MM.1S (cell line): ENCODE results near the gene SHBG.
A peak's percentile ranks its signal among the peaks of the same experiment; 100 is the strongest.

Source experiments
- DNase-seq: peaks from one replicate; pipeline ENCODE4 v3.0.0-alpha.2; 2015
- H2AFZ ChIP-seq: fragments of 300-600 bp; sonication (generic); 2 replicates; pipeline ENCODE4 v1.6.0; 2016; ENCODE audit warnings: antibody characterized with exemption, low read length
- H3F3A ChIP-seq: fragments of 300-600 bp; sonication (generic); 2 replicates; pipeline ENCODE4 v1.6.1; 2016; ENCODE audit warnings: mild to moderate bottlenecking, antibody characterized with exemption, low read length, moderate library complexity, mixed read lengths; ENCODE audit not compliant: insufficient read depth
- H3K27ac ChIP-seq: fragments of 300-600 bp; sonication (generic); 2 replicates; pipeline ENCODE4 v1.5.1; 2016; ENCODE audit warnings: mild to moderate bottlenecking, low read length
- H3K27me3 ChIP-seq: fragments of 300-600 bp; sonication (generic); replicated peaks from 2 replicates; pipeline ENCODE4 v1.6.0; 2016; ENCODE audit warnings: low read length; ENCODE audit not compliant: insufficient read depth
- H3K36me3 ChIP-seq: fragments of 300-600 bp; sonication (generic); replicated peaks from 2 replicates; pipeline ENCODE4 v1.6.1; 2016; ENCODE audit warnings: mild to moderate bottlenecking, low read length, mixed read lengths; ENCODE audit not compliant: insufficient read depth
- H3K4me1 ChIP-seq: fragments of 300-600 bp; sonication (generic); 2 replicates; pipeline ENCODE4 v1.6.1; 2016; ENCODE audit warnings: low read length, mixed read lengths
- H3K4me2 ChIP-seq: fragments of 300-600 bp; sonication (generic); 2 replicates; pipeline ENCODE4 v1.6.0; 2016; ENCODE audit warnings: low read depth, low read length
- H3K4me3 ChIP-seq: fragments of 300-600 bp; sonication (generic); 2 replicates; pipeline ENCODE4 v1.5.1; 2016; ENCODE audit warnings: low read length, mixed read lengths
- H3K79me2 ChIP-seq: fragments of 300-600 bp; sonication (generic); 2 replicates; pipeline ENCODE4 v1.6.1; 2016; ENCODE audit warnings: mixed run types, low read length, mixed read lengths
- H3K9ac ChIP-seq: fragments of 300-600 bp; sonication (generic); 2 replicates; pipeline ENCODE4 v1.6.1; 2016; ENCODE audit warnings: low read length, mixed read lengths
- H3K9me2 ChIP-seq: fragments of 300-600 bp; sonication (generic); replicated peaks from 2 replicates; pipeline ENCODE4 v1.6.1; 2016; ENCODE audit warnings: mild to moderate bottlenecking, low read length, mixed read lengths; ENCODE audit not compliant: insufficient read depth
- H3K9me3 ChIP-seq: fragments of 300-600 bp; sonication (generic); replicated peaks from 2 replicates; pipeline ENCODE4 v1.6.1; 2016; ENCODE audit warnings: mild to moderate bottlenecking, low read length, mixed read lengths; ENCODE audit not compliant: insufficient read depth
- H4K20me1 ChIP-seq: fragments of 300-600 bp; sonication (generic); 2 replicates; pipeline ENCODE4 v1.6.1; 2016; ENCODE audit warnings: mild to moderate bottlenecking, low read length, moderate library complexity, mixed read lengths; ENCODE audit not compliant: insufficient read depth
- EZH2 ChIP-seq: fragments of 300-600 bp; sonication (generic); optimal IDR thresholded peaks from 2 replicates; pipeline ENCODE3; 2017; ENCODE audit warnings: low read depth, mild to moderate bottlenecking, antibody characterized with exemption, low read length, mixed read lengths
- EZH2phosphoT487 ChIP-seq: fragments of 300-600 bp; sonication (generic); IDR thresholded peaks from 2 replicates; pipeline ENCODE4 v1.6.1; 2018; ENCODE audit warnings: antibody characterized with exemption, low read length
- TF ChIP-seq, protein P1 (sequence below): fragments of 300-600 bp; sonication (generic); IDR thresholded peaks from 2 replicates; pipeline ENCODE4 v1.5.1; 2016; ENCODE audit warnings: antibody characterized with exemption, low read length, mixed read lengths

The SHBG gene

DNA sequence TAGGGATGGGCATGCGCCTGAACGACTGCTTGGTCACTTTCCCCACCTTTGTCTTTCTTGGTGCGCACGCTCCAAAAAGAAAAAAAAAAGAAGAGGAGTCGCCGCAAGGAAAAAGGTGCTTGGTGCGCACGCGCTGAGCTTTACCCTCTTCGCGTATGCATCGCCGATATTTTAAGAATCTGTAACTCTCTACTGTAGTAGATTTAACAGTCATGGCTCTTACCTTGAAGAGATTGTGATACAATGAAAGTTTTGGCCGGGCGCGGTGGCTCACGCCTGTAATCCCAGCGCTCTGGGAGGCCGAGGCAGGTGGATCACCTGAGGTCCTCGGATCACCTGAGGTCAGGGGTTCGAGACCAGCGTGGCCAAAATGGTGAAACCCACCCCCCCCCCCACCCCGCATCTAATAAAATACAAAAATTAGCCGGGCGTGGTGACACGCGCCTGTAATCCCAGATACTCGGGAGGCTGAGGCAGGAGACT is 14.6 kb upstream of the SHBG start:
- H3K79me2 ChIP-seq, result peaks cover 39% of the 10 kb centered on the region
- no peaks in the 10 kb centered on the region for H3K36me3 ChIP-seq
- DNase-seq, result no peak
- 0 out of 2 replicates have a peak, but pooled peaks cover 7% of the 10 kb centered on the region for H3K4me1 ChIP-seq
- H3K27ac ChIP-seq, result peak overlapping the region; percentile 69; the same call in 1 of the 2 replicates
- no peaks in the 10 kb centered on the region for H3K9me2 ChIP-seq
- H4K20me1 ChIP-seq, result no peaks in the 10 kb centered on the region
- H3F3A ChIP-seq, result no peaks in the 10 kb centered on the region
- H2AFZ ChIP-seq, result peak overlapping the region; percentile 66; the same call in 1 of the 2 replicates
- no peak for TF ChIP-seq EZH2
- TF ChIP-seq EZH2phosphoT487, result no peak
- TF ChIP-seq, protein P1, sequence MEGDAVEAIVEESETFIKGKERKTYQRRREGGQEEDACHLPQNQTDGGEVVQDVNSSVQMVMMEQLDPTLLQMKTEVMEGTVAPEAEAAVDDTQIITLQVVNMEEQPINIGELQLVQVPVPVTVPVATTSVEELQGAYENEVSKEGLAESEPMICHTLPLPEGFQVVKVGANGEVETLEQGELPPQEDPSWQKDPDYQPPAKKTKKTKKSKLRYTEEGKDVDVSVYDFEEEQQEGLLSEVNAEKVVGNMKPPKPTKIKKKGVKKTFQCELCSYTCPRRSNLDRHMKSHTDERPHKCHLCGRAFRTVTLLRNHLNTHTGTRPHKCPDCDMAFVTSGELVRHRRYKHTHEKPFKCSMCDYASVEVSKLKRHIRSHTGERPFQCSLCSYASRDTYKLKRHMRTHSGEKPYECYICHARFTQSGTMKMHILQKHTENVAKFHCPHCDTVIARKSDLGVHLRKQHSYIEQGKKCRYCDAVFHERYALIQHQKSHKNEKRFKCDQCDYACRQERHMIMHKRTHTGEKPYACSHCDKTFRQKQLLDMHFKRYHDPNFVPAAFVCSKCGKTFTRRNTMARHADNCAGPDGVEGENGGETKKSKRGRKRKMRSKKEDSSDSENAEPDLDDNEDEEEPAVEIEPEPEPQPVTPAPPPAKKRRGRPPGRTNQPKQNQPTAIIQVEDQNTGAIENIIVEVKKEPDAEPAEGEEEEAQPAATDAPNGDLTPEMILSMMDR, result no peak
- H3K27me3 ChIP-seq, result no peaks in the 10 kb centered on the region
- H3K9ac ChIP-seq, result peak overlapping the region; percentile 63; the same call in 1 of the 2 replicates
- no peaks in the 10 kb centered on the region for H3K9me3 ChIP-seq
- peak overlapping the region; percentile 60 for H3K4me3 ChIP-seq
- peak overlapping the region; percentile 73 for H3K4me2 ChIP-seq

DNA sequence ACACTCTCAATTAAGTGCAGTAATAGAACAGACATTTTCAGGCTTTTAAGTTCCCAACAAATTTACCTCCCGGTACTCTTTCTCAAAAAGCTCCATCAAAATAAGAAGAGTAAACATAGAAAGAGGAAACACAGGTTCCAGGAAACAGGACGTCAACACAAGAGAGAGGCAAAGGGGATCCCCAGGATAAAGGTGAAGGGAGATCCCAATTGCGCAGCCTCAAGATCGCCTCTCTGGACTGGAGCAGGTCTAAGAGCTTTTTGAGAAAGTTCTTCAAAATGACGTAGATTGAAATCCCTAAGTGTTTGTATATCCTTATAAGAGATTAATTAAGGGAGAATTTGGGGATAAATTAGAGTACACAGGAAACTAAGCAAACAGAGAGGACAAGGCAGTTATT is 11.3 kb upstream of the SHBG start:
- no peaks in the 10 kb centered on the region for H3K27me3 ChIP-seq
- no peak for TF ChIP-seq EZH2phosphoT487
- TF ChIP-seq, protein P1, result no peak
- H2AFZ ChIP-seq, result no peak overlapping the region
- no peaks in the 10 kb centered on the region for H4K20me1 ChIP-seq
- H3K79me2 ChIP-seq, result peaks cover 7% of the 10 kb centered on the region
- no peaks in the 10 kb centered on the region for H3K9me3 ChIP-seq
- H3K36me3 ChIP-seq, result no peaks in the 10 kb centered on the region
- no peak overlapping the region for H3K9ac ChIP-seq
- H3F3A ChIP-seq, result no peaks in the 10 kb centered on the region
- no peak overlapping the region for H3K4me2 ChIP-seq
- no peaks in the 10 kb centered on the region for H3K9me2 ChIP-seq
- no peak for DNase-seq
- no peak overlapping the region for H3K27ac ChIP-seq
- H3K4me3 ChIP-seq, result no peak overlapping the region
- H3K4me1 ChIP-seq, result 0 out of 2 replicates have a peak, but pooled peaks cover under 1% of the 10 kb centered on the region

DNA sequence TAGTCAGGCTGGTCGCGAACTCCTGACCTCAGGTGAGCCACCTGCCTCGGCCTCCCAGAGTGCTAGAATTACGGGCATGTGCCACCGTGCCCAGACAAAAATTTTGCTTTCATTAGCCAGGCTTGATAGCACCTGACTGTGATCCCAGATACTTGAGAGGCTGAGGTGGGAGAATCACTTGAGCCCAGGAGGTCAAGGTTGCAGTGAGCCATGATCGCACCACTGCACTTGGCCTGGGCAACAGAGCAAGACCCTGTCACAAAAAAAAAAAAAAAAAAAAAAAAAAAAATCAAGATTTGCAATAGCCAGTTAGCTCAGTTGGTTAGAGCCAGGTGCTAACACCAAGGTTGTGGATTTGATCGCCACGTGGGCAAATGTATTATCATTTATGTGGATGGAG is 9.1 kb upstream of the SHBG start:
- no peak for DNase-seq
- H3K36me3 ChIP-seq, result no peaks in the 10 kb centered on the region
- H3K79me2 ChIP-seq, result no peaks in the 10 kb centered on the region
- H3K4me2 ChIP-seq, result no peak overlapping the region
- no peaks in the 10 kb centered on the region for H3K9me3 ChIP-seq
- H3K9ac ChIP-seq, result no peak overlapping the region
- H3K27me3 ChIP-seq, result no peaks in the 10 kb centered on the region
- no peak overlapping the region for H3K27ac ChIP-seq
- TF ChIP-seq, protein P1, result no peak
- TF ChIP-seq EZH2 (no peak), EZH2phosphoT487 (no peak)
- H3K4me1 ChIP-seq, result no peaks in the 10 kb centered on the region
- no peak overlapping the region for H3K4me3 ChIP-seq
- H3K9me2 ChIP-seq, result no peaks in the 10 kb centered on the region
- no peaks in the 10 kb centered on the region for H3F3A ChIP-seq
- no peaks in the 10 kb centered on the region for H4K20me1 ChIP-seq
- H2AFZ ChIP-seq, result no peak overlapping the region
